SK-N-SH treated with all-trans-retinoic acid at 6 μM for 48 hours (cell line): ENCODE results near the gene ZCCHC2.

Source experiments
- ATAC-seq: fragments of 200-7000 bp; cut with Tn5 transposase; 3 replicates; pipeline ENCODE4 v1.9.1; 2020; ENCODE audit warnings: mild to moderate bottlenecking, moderate library complexity
- ARNTL ChIP-seq: fragments of 450-650 bp; formaldehyde crosslinking; IDR thresholded peaks from 2 replicates; pipeline ENCODE4 v1.5.0; 2020; ENCODE audit warnings: low read depth, mild to moderate bottlenecking, moderate library complexity, borderline replicate concordance
- BACH2 ChIP-seq: fragments of 250-450 bp; sonication (Bioruptor Pico); IDR thresholded peaks from 2 replicates; pipeline ENCODE4 v1.9.0; 2021; ENCODE audit warnings: mild to moderate bottlenecking, borderline replicate concordance
- CREB5 ChIP-seq: fragments of 250-450 bp; sonication (Bioruptor Pico); IDR thresholded peaks from 2 replicates; pipeline ENCODE4 v1.5.1; 2020; ENCODE audit warnings: low read depth, mild to moderate bottlenecking, moderate library complexity
- CSDC2 ChIP-seq: fragments of 250-450 bp; sonication (Bioruptor Pico); IDR thresholded peaks from 2 replicates; pipeline ENCODE4 v1.5.0; 2020; ENCODE audit warnings: mild to moderate bottlenecking, moderate library complexity
- CSRNP3 ChIP-seq: fragments of 250-450 bp; sonication (Bioruptor Pico); IDR thresholded peaks from 2 replicates; pipeline ENCODE4 v1.5.1; 2021; ENCODE audit warnings: mild to moderate bottlenecking, moderate library complexity
- ESRRG ChIP-seq: fragments of 250-450 bp; sonication (Bioruptor Pico); IDR thresholded peaks from 2 replicates; pipeline ENCODE4 v1.6.1; 2021; ENCODE audit warnings: mild to moderate bottlenecking
- GLIS3 ChIP-seq: fragments of 250-450 bp; sonication (Bioruptor Pico); IDR thresholded peaks from 2 replicates; pipeline ENCODE4 v1.5.0; 2020; ENCODE audit warnings: mild to moderate bottlenecking, moderate library complexity
- ISL1 ChIP-seq: fragments of 250-450 bp; sonication (Bioruptor Pico); IDR thresholded peaks from 2 replicates; pipeline ENCODE4 v2.1.2; 2022; ENCODE audit warnings: mild to moderate bottlenecking, moderate library complexity
- OSR1 ChIP-seq: fragments of 250-450 bp; sonication (Bioruptor Pico); IDR thresholded peaks from 2 replicates; pipeline ENCODE4 v1.8.0; 2022; ENCODE audit warnings: moderate library complexity, mild to moderate bottlenecking, inconsistent platforms
- PATZ1 ChIP-seq: fragments of 250-450 bp; sonication (Bioruptor Pico); IDR thresholded peaks from 2 replicates; pipeline ENCODE4 v1.8.0; 2020; ENCODE audit warnings: mild to moderate bottlenecking, moderate library complexity, borderline replicate concordance
- POU6F1 ChIP-seq: fragments of 250-450 bp; sonication (Bioruptor Pico); IDR thresholded peaks from 2 replicates; pipeline ENCODE4 v1.8.0; 2021; ENCODE audit warnings: low read depth, mild to moderate bottlenecking, moderate library complexity, borderline replicate concordance
- PPARA ChIP-seq: fragments of 250-450 bp; sonication (Bioruptor Pico); IDR thresholded peaks from 2 replicates; pipeline ENCODE4 v1.5.0; 2020; ENCODE audit warnings: mild to moderate bottlenecking, borderline replicate concordance
- RARB ChIP-seq: fragments of 250-450 bp; sonication (Bioruptor Pico); IDR thresholded peaks from 2 replicates; pipeline ENCODE4 v1.8.0; 2021; ENCODE audit warnings: mild to moderate bottlenecking, moderate library complexity
- SNAI2 ChIP-seq: fragments of 250-450 bp; sonication (Bioruptor Pico); IDR thresholded peaks from 2 replicates; pipeline ENCODE4 v1.5.0; 2020; ENCODE audit warnings: mild to moderate bottlenecking, moderate library complexity
- TOX ChIP-seq: fragments of 250-450 bp; sonication (Bioruptor Pico); IDR thresholded peaks from 2 replicates; pipeline ENCODE4 v1.8.0; 2021; ENCODE audit warnings: mild to moderate bottlenecking, moderate library complexity, borderline replicate concordance
- TSHZ2 ChIP-seq: fragments of 250-450 bp; sonication (Bioruptor Pico); IDR thresholded peaks from 2 replicates; pipeline ENCODE4 v1.5.0; 2020; ENCODE audit warnings: mild to moderate bottlenecking, moderate library complexity
- ZC3H10 ChIP-seq: fragments of 250-450 bp; sonication (Bioruptor Pico); IDR thresholded peaks from 2 replicates; pipeline ENCODE4 v1.5.1; 2021; ENCODE audit warnings: mild to moderate bottlenecking, moderate library complexity
- ZFP30 ChIP-seq: fragments of 450-650 bp; formaldehyde crosslinking; IDR thresholded peaks from 2 replicates; pipeline ENCODE4 v1.5.0; 2022; ENCODE audit warnings: mild to moderate bottlenecking, moderate library complexity
- ZNF565 ChIP-seq: fragments of 450-650 bp; formaldehyde crosslinking; conservative IDR thresholded peaks from 2 replicates; pipeline ENCODE4 v1.5.0; 2020; ENCODE audit warnings: low read depth, mild to moderate bottlenecking, moderate library complexity
- ZNF70 ChIP-seq: fragments of 450-650 bp; formaldehyde crosslinking; IDR thresholded peaks from 2 replicates; pipeline ENCODE4 v1.5.0; 2020; ENCODE audit warnings: mild to moderate bottlenecking, moderate library complexity
- ZNF8 ChIP-seq: fragments of 450-650 bp; formaldehyde crosslinking; IDR thresholded peaks from 2 replicates; pipeline ENCODE4 v1.5.0; 2020; ENCODE audit warnings: mild to moderate bottlenecking, moderate library complexity

Gene ZCCHC2

GRCh38 chr18:62499263-62499650 is 23.6 kb upstream of the ZCCHC2 start:
- no peak for TF ChIP-seq ZNF70
- no peak for TF ChIP-seq ZNF8
- no peak for TF ChIP-seq TSHZ2
- TF ChIP-seq CSRNP3 (CRISPR knock-in tag), result no peak
- TF ChIP-seq BACH2 (CRISPR knock-in tag), result no peak
- no peak for TF ChIP-seq RARB (CRISPR knock-in tag)
- TF ChIP-seq OSR1 (CRISPR knock-in tag), result no peak
- TF ChIP-seq ZNF565 (CRISPR knock-in tag), result no peak
- TF ChIP-seq, all 23 proteins: peak for 0

GRCh38 chr18:62500174-62500573 is 22.7 kb upstream of the ZCCHC2 start:
- no peak for ATAC-seq
- TF ChIP-seq GLIS3 (no peak), ARNTL (CRISPR knock-in tag) (no peak), CSRNP3 (CRISPR knock-in tag) (no peak), ZFP30 (no peak), ZNF8 (no peak), ZNF565 (CRISPR knock-in tag) (no peak), POU6F1 (no peak), CREB5 (CRISPR knock-in tag) (no peak), OSR1 (CRISPR knock-in tag) (no peak), ISL1 (CRISPR knock-in tag) (no peak), ZNF70 (no peak), PATZ1 (CRISPR knock-in tag) (no peak), BACH2 (CRISPR knock-in tag) (no peak), ZC3H10 (no peak), PPARA (CRISPR knock-in tag) (no peak), SNAI2 (CRISPR knock-in tag) (no peak), TOX (CRISPR knock-in tag) (no peak), CSDC2 (no peak), RARB (CRISPR knock-in tag) (no peak), ESRRG (CRISPR knock-in tag) (no peak)

More at GRCh38 chr18:62499263-62499650, 23.6 kb upstream of the ZCCHC2 start:
- ATAC-seq, result no peak
